HPDE6-E6E7 (cell line): Measurements from ENCODE around the gene PLD4.
A peak's percentile ranks its signal among the peaks of the same experiment; 100 is the strongest.
"Not testable (repeated sequence)": the region's sequence is repeated elsewhere in the genome, so short reads cannot be mapped to it uniquely, and the experiment has no call there.

ENCODE experiments used
- DNase-seq: peaks from one replicate; pipeline ENCODE4 v3.0.0; 2011; ENCODE audit warnings: missing footprints; ENCODE audit errors: extremely low spot score

The PLD4 gene, protein sequence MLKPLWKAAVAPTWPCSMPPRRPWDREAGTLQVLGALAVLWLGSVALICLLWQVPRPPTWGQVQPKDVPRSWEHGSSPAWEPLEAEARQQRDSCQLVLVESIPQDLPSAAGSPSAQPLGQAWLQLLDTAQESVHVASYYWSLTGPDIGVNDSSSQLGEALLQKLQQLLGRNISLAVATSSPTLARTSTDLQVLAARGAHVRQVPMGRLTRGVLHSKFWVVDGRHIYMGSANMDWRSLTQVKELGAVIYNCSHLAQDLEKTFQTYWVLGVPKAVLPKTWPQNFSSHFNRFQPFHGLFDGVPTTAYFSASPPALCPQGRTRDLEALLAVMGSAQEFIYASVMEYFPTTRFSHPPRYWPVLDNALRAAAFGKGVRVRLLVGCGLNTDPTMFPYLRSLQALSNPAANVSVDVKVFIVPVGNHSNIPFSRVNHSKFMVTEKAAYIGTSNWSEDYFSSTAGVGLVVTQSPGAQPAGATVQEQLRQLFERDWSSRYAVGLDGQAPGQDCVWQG

DNA sequence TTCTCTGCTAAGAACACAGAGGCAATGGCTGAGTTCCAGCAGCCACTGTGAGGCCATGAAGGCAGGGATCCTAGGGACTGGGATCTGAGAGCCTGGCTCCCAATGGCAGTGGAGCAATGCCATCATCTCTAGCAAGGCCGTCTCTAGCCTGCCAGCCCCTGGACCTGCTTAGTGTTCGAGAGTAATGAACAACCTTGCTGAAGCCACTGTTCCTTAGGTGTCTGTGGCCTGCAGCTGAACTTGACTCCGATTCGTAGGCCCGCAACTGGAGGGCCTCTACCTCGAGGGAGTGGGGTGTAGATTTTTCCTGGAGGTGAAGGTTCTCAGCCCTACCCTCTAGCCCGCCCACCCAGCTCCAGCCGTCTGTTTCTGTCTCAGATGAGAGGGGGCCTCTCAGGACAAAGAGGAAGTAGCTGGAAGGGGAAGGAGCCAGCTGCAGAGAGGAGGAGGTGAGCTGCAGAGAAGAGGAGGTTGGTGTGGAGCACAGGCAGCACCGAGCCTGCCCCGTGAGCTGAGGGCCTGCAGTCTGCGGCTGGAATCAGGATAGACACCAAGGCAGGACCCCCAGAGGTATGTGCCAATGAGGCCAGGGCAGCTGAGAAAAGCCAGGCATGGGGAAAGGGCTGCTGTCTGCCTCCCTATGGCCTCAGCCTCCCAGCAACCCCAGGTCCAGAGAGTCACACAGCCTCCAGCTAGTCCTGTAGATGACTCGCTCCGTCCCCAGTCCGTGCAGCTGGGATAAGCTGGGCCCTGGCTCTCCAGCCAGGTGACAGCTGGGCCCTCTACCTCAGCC, at the start of gene PLD4:
TSS of gene PLD4 (plus strand) at position 459 of the 793 bp plus-strand sequence. CDS start 2,262 bp downstream, outside the sequence.
- DNase-seq = no peak

DNA sequence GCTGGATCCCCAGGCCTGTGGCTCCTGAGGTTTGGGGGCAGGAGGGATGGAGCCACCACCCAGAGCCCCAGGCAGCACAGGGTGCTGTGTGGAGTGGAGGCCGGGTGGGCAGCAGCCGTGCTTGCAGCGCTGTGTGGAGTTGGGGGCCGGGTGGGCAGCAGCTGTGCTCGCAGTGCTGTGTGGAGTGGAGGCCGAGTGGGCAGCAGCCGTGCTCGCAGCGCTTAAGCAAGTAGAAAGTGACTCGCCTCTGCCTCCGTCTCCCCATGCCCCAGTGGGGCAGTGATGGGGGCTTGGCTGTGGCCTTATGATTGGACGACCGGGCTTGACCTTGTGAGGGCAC, 49.3 kb upstream of the PLD4 start:
- no peak for DNase-seq

DNA sequence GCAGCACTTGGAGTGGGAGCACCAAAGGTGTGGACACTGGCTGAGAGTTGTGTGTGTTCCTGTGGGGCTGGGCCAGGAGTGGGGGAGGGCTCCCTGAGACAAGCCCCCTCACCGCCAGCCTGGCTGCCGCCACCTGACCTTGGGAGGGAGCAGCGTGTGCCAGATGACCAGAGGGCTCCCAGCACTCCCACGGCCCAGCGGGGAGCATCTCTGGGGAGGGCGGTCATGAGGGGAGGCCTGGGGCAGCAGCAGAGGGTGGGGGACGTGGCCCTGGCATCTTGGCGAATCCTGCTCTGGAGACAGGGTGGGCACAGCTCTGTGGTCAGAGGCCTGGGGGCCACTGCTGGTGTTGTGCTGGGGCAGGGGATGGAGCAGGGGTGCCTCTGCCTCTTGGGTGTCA, 48.9 kb upstream of the PLD4 start:
- DNase-seq = no peak

- DNase-seq = no peak
Measured at GRCh38 chr14:104876251-104876699, 48.4 kb upstream of the PLD4 start.

- DNase-seq = no peak
Measured at GRCh38 chr14:104877066-104877805, 47.4 kb upstream of the PLD4 start.

DNA sequence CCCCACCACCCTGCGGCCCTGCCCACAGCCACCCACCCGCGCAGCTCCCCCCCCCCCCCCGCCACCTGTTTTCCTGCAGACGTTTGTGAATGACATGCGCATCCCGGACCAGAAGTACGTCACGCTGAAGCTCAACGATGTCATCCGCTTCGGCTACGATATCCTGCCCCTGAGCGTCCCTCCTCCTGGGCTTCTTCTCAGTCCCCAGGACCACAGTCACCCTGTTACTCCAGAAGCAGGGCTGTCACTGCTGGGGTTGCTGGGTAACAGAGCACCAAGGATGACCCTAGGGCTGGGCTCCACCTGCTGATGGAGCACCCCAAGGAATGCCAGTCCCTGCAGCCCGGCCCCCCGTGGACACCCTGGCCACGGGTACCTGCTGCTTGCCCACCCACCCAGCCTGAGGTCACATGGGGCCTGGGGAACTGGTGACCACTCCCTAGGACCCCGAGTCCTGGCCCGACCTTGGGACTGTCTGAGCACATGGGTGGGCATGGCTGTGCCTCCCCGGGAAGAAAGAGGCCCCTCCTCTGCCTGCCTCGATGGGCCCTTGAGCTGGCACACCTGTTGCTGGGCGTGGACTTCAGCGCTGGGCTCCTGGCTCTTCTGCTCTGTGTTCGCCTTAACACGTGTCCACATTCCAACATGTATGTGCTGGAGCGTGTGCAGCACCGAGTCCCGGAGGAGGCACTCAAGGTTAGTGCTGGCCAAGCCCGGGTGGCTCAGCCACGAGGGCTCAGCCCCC, 46.7 kb upstream of the PLD4 start:
- DNase-seq = no peak

GRCh38 chr14:104878582-104878981, 46.1 kb upstream of the PLD4 start:
- no peak for DNase-seq

GRCh38 chr14:104879201-104879982, 45.3 kb upstream of the PLD4 start:
- no peak for DNase-seq

GRCh38 chr14:104879983-104880565, 44.6 kb upstream of the PLD4 start:
- DNase-seq = no peak

GRCh38 chr14:104880584-104881210, 44.0 kb upstream of the PLD4 start:
- DNase-seq = no peak

DNA sequence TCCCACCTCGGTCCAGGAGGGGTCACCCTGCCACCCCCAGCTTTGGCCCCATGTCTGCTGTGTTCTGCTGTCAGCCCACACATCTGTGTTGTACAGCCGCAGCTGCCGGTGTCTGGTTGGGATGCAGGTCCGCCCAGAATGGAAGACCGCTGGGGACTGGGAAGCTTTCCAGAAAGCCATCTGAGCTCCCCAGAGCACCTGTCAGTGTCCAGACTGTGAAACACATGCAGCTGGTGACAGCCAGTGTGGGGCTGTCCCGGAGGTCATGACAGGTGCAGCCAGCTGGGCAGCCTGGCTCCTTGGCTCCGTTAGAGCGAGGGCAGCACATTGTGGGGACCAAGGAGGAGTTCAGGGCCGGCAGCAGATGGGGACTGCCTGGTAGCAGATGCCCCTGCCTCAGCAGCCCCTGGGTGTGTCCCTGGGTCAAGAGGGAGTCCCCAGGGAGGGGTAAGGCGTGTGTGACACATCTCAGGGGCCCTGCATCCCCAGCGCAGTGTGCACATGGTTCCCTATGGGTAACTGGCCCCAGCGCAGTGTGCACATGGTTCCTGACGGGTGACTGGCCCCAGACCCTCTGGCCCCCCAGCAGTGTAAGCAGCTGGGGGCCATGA, 43.2 kb upstream of the PLD4 start:
- no peak for DNase-seq

DNA sequence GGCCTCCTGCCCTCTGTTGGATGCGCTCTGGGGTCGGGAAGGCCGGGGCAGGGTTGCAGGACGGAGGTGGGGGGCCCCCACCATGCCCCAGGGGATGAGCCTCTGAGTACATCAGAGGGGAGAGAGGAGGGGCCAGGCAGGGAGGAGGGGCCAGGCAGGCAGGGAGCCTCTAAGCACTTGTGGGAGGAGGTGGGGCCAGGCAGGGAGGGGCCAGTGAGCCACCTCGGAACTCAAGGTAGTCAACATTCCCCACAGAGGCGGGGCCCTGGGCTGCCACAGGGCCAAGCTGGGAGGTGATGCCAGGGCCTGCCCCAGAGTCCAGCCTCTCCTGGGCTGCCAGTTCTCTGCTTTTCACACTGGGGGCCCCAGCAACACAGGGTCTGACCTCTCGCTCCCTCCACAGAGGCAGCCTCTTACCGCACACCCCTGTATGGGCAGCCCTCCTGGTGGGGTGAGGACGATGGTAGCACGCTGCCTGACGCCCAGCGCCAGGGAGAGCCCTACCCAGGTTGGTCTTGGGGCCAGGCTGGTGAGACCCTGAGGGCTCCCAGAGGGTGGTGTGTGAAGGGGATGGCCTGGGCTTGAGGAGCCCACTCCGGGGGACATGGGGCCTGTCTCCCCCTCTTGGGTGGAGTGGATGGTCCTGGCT, 42.2 kb upstream of the PLD4 start:
- DNase-seq = peak; percentile 95

DNA sequence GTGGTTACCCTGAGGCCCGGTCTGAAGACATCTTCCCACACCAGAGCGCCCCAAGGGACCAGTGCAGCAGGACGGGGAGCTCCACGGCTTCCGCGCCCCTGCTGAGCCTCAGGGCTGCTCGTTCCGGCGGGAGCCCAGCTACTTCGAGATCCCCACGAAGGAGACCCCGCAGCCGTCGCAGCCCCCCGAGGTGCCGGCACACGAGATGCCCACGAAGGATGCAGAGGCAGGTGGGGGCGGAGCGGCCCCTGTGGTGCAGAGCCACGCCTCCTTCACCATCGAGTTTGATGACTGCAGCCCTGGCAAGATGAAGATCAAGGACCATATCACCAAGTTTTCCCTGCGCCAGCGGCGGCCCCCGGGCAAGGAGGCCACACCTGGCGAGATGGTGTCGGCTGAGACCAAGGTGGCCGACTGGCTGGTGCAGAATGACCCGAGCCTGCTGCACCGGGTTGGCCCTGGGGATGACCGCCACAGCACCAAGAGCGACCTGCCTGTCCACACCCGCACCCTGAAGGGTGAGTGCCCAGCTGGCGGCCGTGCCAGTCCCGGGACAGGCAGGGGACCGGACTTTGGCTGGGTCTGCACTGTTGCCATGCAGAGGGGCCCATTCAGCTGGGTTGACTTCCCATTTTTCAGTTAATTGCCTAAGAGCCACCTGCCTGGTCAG, 41.6 kb upstream of the PLD4 start:
- DNase-seq = no peak

- no peak for DNase-seq
Measured at GRCh38 chr14:104883681-104884361, 40.9 kb upstream of the PLD4 start.

DNA sequence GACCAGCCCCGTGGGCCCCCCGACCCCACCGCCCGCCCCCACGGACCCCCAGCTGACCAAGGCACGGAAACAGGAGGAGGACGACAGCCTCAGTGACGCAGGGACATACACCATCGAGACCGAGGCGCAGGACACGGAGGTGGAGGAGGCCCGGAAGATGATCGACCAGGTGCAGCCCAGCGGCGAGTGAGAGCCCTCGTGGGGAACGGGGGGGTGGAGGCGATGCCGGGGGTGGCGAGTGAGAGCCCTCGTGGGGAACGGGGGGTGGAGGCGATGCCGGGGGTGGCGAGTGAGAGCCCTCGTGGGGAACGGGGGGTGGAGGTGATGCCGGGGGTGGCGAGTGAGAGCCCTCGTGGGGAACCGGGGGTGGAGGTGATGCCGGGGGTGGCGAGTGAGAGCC, 40.3 kb upstream of the PLD4 start:
- DNase-seq = not testable (repeated sequence)

- no peak for DNase-seq
Measured at GRCh38 chr14:104885031-104885972, 39.4 kb upstream of the PLD4 start.
